Keratinocyte (primary cell): Measurements from ENCODE around the gene CHSY1. TPM values are rescaled to one million over a fixed set of nuclear protein-coding genes. Genes with fewer than 3 reads are reported as not detected.

Experiments
- DNase-seq: peaks from one replicate; pipeline ENCODE4 v3.0.0-alpha.2; 2011; ENCODE audit warnings: low read depth, missing footprints, low spot score
- FAIRE-seq: peaks from 2 replicates; lab custom pipeline; 2011; peaks lifted over from hg19 to GRCh38; lab: Jason Lieb, UNC
- H2AFZ ChIP-seq: 2 replicates; pipeline ENCODE4 v1.6.0; 2012; ENCODE audit warnings: low read length, control low read depth, inconsistent platforms; ENCODE audit not compliant: control insufficient read depth
- H3K27ac ChIP-seq: 2 replicates; pipeline ENCODE4 v1.5.1; 2011; ENCODE audit warnings: low read length; ENCODE audit not compliant: control insufficient read depth, insufficient read depth
- H3K27me3 ChIP-seq: 3 replicates; pipeline ENCODE4 v1.6.0; 2011; ENCODE audit warnings: low read length; ENCODE audit not compliant: control insufficient read depth, insufficient read depth; ENCODE audit errors: extremely low read depth
- H3K36me3 ChIP-seq, 2 experiments: 2 replicates in 1 of 2; 3 replicates in 1 of 2; pipeline ENCODE4 v1.5.1; 2011; ENCODE audit warnings: low read length in 2 of 2, mild to moderate bottlenecking in 1 of 2; ENCODE audit not compliant: control insufficient read depth in 2 of 2, insufficient read depth in 2 of 2; ENCODE audit errors: extremely low read depth in 1 of 2
- H3K4me1 ChIP-seq: 3 replicates; pipeline ENCODE4 v1.5.1; 2011; ENCODE audit warnings: low read length; ENCODE audit not compliant: control insufficient read depth, insufficient read depth; ENCODE audit errors: extremely low read depth
- H3K4me2 ChIP-seq: 3 replicates; pipeline ENCODE4 v1.6.0; 2011; ENCODE audit warnings: low read depth, low read length; ENCODE audit not compliant: control insufficient read depth, insufficient read depth; ENCODE audit errors: extremely low read depth
- H3K4me3 ChIP-seq, 3 experiments: fragments of 200-600 bp in 1 of 3; sonication (generic) in 1 of 3; 2 replicates in 2 of 3; 3 replicates in 1 of 3; pipeline ENCODE4 v1.5.1; 2011 to 2016; ENCODE audit warnings: low read length in 3 of 3, mild to moderate bottlenecking in 3 of 3, control low read depth in 2 of 3, inconsistent platforms in 1 of 3, low read depth in 1 of 3, mixed read lengths in 1 of 3, mixed run types in 1 of 3, moderate library complexity in 1 of 3; ENCODE audit not compliant: control insufficient read depth in 2 of 3, insufficient read depth in 2 of 3; ENCODE audit errors: extremely low read depth in 1 of 3
- H3K79me2 ChIP-seq: 2 replicates; pipeline ENCODE4 v1.6.0; 2012; ENCODE audit warnings: low read length; ENCODE audit not compliant: control insufficient read depth, insufficient read depth
- H3K9ac ChIP-seq: 3 replicates; pipeline ENCODE4 v1.6.0; 2011; ENCODE audit warnings: low read length; ENCODE audit not compliant: control insufficient read depth, insufficient read depth; ENCODE audit errors: extremely low read depth
- H3K9me1 ChIP-seq: 3 replicates; pipeline ENCODE4 v1.6.0; 2011; ENCODE audit warnings: low read length; ENCODE audit not compliant: control insufficient read depth, insufficient read depth; ENCODE audit errors: extremely low read depth
- H3K9me3 ChIP-seq: 2 replicates; pipeline ENCODE4 v1.5.1; 2012; ENCODE audit warnings: low read depth, low read length; ENCODE audit not compliant: control insufficient read depth
- H4K20me1 ChIP-seq: 3 replicates; pipeline ENCODE4 v1.6.0; 2011; ENCODE audit warnings: low read length; ENCODE audit not compliant: control insufficient read depth, insufficient read depth; ENCODE audit errors: extremely low read depth
- EZH2 ChIP-seq: IDR thresholded peaks from one replicate; pipeline ENCODE4 v1.6.1; 2012; ENCODE audit warnings: inconsistent platforms, mild to moderate bottlenecking, low read length, moderate library complexity
- dilution Hi-C: fragments of 300-500 bp; cut with MboI; formaldehyde crosslinking; loops from one replicate; pipeline ENCODE4 v1.7.0; 2020; ENCODE audit warnings: low sequenced_read_pairs; ENCODE audit not compliant: extremely low pct_ligation_motif_present
- polyA plus RNA-seq, 5 experiments: library from polyadenylated mRNA; depleted of rRNA in 3 of 5; stranded (reverse) in 3 of 5; stranded (forward) in 1 of 5; unstranded in 1 of 5; fragments of >200 nt; gene quantifications; 1 replicate in 1 of 5; 2 replicates in 3 of 5; 3 replicates in 1 of 5; pipeline versions ENCODE4 v1.2.1 to v1.2.3, GENCODE V29; 2011 to 2012; ENCODE audit warnings: missing spikeins in 2 of 5, low read depth in 1 of 5, low replicate concordance in 1 of 5
- TF ChIP-seq, protein P1 (sequence below), 3 experiments: IDR thresholded peaks in 1 of 3; conservative IDR thresholded peaks in 1 of 3; optimal IDR thresholded peaks in 1 of 3; 2 replicates in 2 of 3; 3 replicates in 1 of 3; pipeline versions ENCODE3 to v1.5.1; 2011; ENCODE audit warnings: low read length in 3 of 3, mild to moderate bottlenecking in 3 of 3, moderate library complexity in 2 of 3, control low read depth in 1 of 3, inconsistent platforms in 1 of 3; ENCODE audit not compliant: insufficient read depth in 2 of 3; ENCODE audit errors: extremely low read depth in 1 of 3

The CHSY1 gene
- polyA plus RNA-seq, 1 donor (not counting 4 experiments of a cell fraction or from before 2014, with no cell fraction given) = 27.0 TPM

DNA sequence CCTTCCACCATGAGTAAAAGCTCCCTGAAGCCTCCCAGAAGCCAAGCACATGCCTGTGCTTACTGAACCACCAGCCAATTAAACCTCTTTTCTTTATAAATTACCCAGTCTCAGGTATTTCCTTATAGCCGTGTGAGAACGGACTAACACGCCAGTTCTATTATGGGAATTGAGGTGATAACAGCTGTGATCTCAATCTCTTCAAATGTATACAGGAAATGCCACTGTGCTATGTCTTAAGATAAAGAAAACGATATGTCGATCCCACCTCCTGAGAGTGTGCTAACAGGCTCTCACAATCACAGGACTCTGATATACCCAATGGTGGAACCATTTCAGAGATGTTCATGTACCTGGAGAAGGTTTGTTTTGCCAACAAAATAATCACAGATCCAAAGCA is 26.2 kb downstream of the CHSY1 start:
- peaks cover 97% of the 10 kb centered on the region for H3K79me2 ChIP-seq
- peaks cover 9 to 10% of the 10 kb centered on the region in 2 experiments for H3K36me3 ChIP-seq
- H3K27me3 ChIP-seq = no peaks in the 10 kb centered on the region
- FAIRE-seq (no peak), DNase-seq (no peak)
- H3K4me2 ChIP-seq = no peak overlapping the region
- H3K4me1 ChIP-seq = peaks cover 8% of the 10 kb centered on the region
- H3K9me1 ChIP-seq = peaks cover 2% of the 10 kb centered on the region
- peaks cover 8% of the 10 kb centered on the region for H4K20me1 ChIP-seq
- H3K9me3 ChIP-seq = no peaks in the 10 kb centered on the region
- H3K27ac ChIP-seq = no peak overlapping the region
- dilution Hi-C loops = no loop called here
- H3K9ac ChIP-seq = no peak overlapping the region
- no peak overlapping the region for H3K4me3 ChIP-seq
- no peak overlapping the region for H2AFZ ChIP-seq
- no peak for TF ChIP-seq EZH2
- TF ChIP-seq, protein P1, sequence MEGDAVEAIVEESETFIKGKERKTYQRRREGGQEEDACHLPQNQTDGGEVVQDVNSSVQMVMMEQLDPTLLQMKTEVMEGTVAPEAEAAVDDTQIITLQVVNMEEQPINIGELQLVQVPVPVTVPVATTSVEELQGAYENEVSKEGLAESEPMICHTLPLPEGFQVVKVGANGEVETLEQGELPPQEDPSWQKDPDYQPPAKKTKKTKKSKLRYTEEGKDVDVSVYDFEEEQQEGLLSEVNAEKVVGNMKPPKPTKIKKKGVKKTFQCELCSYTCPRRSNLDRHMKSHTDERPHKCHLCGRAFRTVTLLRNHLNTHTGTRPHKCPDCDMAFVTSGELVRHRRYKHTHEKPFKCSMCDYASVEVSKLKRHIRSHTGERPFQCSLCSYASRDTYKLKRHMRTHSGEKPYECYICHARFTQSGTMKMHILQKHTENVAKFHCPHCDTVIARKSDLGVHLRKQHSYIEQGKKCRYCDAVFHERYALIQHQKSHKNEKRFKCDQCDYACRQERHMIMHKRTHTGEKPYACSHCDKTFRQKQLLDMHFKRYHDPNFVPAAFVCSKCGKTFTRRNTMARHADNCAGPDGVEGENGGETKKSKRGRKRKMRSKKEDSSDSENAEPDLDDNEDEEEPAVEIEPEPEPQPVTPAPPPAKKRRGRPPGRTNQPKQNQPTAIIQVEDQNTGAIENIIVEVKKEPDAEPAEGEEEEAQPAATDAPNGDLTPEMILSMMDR (optimal IDR thresholded peaks at IDR 0.05 in 1 of 3, IDR thresholded peaks at IDR 0.05 in 1 of 3, conservative IDR thresholded peaks at IDR 0.05 in 1 of 3; ENCODE audit: extremely low read depth in 1 of 3, insufficient read depth in 2 of 3, low read length in 3 of 3) = no peak

- no peak overlapping the region for H2AFZ ChIP-seq
- H4K20me1 ChIP-seq = peaks cover 5% of the 10 kb centered on the region
- peaks cover 2% of the 10 kb centered on the region for H3K9me1 ChIP-seq
- dilution Hi-C loops = no loop called here
- H3K4me3 ChIP-seq = no peak overlapping the region
- peaks cover 18% of the 10 kb centered on the region for H3K4me1 ChIP-seq
- H3K27ac ChIP-seq = no peak overlapping the region
- H3K9me3 ChIP-seq = no peaks in the 10 kb centered on the region
- TF ChIP-seq, protein P1 (optimal IDR thresholded peaks at IDR 0.05 in 1 of 3, IDR thresholded peaks at IDR 0.05 in 1 of 3, conservative IDR thresholded peaks at IDR 0.05 in 1 of 3; ENCODE audit: extremely low read depth in 1 of 3, insufficient read depth in 2 of 3, low read length in 3 of 3) = no peak
- no peak for TF ChIP-seq EZH2
- H3K4me2 ChIP-seq = peak overlapping the region; percentile 25
- DNase-seq = no peak
- H3K36me3 ChIP-seq = peaks cover 6 to 11% of the 10 kb centered on the region in 2 experiments
- no peak for FAIRE-seq
- H3K9ac ChIP-seq = no peak overlapping the region
- H3K27me3 ChIP-seq = no peaks in the 10 kb centered on the region
- peaks cover 98% of the 10 kb centered on the region for H3K79me2 ChIP-seq
Measured at GRCh38 chr15:101221902-101222301, 29.9 kb downstream of the CHSY1 start.
